GM19328 (cell line): Measurements from ENCODE around the gene CELF1.
"Not testable (repeated sequence)": the region's sequence is repeated elsewhere in the genome, so short reads cannot be mapped to it uniquely, and the experiment has no call there.

Experiments
- ATAC-seq: cut with Tn5 transposase; IDR thresholded peaks from one replicate; pipeline ENCODE4 v1.9.1; 2021; ENCODE audit warnings: mild to moderate bottlenecking, moderate library complexity; ENCODE audit not compliant: unreplicated experiment

The CELF1 gene

DNA sequence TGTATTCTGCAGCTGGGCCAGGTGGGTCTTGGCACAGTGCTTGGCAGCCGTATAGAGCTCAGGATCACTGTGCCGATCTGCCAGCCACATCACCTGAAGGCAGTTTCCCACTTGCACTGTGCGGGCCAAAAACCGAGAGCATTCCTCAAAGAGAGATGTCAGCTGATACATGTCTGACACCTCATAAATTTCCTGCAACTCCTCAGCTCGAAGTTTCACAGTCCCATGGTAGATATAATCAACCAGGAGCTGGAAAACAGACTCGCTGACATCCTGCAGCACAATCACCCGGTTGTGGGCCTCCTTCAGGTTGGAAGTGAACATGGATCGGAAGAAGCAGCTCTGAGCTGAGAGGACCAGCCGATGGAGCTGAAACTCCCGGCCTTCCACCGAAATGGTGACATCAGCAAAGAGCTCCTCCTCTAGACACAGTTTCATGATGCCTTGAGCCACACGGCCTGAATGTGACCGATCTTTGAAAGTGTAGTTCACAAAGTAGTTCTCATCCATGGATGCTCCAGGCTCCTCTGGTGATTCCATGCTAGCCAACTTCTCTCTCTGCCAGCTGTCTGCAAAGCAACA lies 24.6 kb upstream of the CELF1 start:
- no peak for ATAC-seq

DNA sequence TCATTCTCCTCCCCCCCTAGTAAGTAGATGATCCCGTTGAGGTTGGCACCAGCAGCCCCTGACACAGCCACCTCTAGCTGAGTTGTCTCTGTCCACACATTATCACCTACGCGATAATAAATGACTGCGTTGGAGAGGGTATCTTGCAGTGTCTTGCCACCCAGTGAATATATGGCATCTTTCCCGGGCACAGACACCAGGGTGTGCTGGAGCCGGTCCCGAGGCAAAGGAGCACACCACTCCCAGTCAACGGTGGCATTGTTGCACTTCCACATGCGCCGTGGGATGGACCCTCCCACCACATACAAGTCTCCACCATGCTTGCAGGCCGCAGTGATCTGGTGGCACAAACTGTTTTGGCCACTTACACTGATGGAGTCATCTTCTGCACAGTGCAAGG lies 20.4 kb upstream of the CELF1 start:
- no peak for ATAC-seq

DNA sequence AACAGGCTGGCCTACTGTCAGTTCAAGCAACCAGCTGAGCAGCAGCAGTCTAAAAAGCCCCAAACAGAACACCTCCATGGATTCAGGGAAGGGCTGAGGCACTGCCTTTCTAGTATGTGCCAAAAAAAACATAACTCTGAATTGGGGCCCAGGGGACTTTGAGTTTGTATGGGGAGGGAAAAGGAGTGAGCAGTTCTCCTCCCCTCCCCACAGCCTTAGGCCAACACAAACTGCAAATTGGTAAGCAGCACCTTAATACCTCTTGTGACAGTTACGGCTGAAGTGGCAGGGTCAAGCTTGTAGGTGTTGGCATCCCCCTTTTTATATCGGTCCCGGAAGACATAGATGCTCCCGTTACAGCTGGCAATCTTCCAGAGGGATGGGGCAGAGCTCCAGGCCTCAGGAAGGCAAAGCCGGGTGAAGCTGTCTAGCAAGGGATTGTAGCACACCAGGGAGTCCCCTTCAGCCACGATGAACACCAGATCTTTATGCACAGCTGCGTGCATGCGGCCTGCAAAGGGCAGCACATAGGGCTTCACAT lies 19.9 kb upstream of the CELF1 start:
- ATAC-seq: no peak

DNA sequence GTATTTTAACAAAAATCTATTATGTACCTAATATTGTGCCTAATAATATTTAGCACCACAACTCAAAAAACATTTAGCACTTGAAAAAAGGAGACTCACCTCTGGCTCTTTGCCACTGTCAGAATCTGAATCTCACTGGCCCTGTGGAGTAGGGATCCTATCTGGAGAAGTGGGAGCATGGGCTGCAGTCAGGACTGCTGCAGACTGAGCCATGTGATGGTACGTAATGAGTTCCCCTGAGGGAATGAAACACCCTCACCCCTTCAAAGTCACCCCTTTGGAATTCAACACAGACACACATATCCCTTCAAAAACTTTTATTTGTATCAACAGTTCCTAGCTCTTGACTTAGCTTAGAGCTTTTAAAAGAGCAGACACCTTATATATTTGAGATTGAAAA lies 19.0 kb upstream of the CELF1 start:
- ATAC-seq: no peak

DNA sequence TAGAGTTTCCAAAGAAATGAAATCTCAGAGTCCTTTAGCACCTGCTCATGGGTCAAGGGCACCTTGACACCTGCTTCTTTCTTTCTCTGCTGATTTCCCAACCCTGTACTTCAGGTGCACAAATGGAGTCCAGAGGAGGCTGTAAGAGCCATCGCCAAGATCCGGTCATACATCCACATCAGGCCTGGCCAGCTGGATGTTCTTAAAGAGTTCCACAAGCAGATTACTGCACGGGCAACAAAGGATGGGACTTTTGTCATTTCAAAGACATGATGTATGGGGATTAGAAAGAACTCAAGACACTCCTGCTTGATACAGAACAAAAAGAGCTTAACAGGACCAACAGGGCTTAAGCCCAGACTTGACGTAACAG lies 18.4 kb upstream of the CELF1 start:
- ATAC-seq: no peak

DNA sequence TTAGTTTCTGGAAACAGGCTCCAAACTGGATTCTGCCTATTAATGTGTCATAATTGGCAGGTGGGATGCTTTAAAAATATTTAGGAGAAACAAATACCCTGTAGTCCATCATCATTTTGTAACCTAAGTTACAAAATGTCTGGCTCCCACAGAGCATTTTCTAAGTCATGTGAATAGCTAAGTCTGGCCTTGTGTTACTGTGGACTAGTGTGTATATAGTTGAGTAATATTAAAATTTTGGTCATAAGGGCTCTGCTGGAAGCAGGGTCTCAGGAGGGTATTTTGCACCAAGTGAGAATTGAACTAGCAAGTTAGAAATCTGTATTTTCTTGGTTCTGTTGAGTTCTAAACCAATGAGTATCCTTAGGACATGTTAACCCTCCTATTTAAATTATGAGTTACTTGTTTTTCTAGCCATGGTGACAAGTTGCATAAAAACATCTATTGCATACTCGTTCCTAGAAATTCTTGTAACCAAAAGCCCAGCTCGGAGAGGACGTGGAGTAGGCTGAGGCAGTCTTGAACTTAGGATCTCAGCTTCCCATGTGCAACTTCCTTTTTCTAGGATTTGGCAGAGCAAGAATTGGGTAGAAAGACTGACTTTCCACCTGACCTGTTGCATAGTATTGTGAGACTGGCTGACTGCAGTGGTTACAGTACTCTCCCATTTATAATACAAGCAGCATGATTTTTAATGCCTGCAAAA lies 17.9 kb upstream of the CELF1 start:
- ATAC-seq: no peak

DNA sequence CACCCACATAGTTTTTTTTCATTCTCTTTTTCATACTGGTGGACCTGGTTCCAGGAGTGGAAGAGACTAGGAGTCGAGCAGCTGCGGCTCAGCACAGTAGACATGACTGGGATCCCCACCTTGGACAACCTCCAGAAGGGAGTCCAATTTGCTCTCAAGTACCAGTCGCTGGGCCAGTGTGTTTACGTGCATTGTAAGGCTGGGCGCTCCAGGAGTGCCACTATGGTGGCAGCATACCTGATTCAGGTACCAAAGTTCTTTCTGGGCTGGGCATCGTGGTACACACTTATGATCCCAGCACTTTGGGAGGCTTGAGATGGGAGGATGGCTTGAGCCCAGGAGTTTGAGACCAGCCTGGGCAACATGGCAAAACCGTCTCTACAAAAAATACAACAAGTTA lies 16.7 kb upstream of the CELF1 start:
- no peak for ATAC-seq

DNA sequence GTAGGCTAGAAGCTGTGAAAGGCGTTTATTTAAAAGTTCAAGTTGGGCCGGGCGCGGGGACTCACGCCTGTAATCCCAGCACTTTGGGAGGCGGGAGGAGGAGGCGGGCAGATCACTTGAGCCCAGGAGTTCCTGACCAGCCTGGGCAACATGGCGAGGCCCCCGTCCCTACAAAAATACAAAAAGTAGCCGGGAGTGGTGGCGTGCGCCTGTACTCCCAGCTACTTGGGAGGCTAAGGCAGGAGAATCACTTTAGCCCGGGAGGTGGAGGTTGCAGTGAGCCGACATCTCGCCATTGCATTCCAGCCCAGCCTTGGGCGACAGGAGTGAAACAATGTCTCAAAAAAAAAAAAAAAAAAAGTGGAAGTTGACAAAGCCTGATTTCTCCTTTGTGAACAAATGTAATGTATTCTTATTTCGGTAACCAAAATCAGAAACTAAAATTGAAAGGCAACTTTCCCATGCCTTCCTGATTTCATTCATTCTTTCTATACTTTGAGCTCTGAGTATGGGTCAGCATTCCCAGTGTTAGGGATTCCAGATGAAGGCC lies 13.3 kb upstream of the CELF1 start:
- ATAC-seq: no peak

DNA sequence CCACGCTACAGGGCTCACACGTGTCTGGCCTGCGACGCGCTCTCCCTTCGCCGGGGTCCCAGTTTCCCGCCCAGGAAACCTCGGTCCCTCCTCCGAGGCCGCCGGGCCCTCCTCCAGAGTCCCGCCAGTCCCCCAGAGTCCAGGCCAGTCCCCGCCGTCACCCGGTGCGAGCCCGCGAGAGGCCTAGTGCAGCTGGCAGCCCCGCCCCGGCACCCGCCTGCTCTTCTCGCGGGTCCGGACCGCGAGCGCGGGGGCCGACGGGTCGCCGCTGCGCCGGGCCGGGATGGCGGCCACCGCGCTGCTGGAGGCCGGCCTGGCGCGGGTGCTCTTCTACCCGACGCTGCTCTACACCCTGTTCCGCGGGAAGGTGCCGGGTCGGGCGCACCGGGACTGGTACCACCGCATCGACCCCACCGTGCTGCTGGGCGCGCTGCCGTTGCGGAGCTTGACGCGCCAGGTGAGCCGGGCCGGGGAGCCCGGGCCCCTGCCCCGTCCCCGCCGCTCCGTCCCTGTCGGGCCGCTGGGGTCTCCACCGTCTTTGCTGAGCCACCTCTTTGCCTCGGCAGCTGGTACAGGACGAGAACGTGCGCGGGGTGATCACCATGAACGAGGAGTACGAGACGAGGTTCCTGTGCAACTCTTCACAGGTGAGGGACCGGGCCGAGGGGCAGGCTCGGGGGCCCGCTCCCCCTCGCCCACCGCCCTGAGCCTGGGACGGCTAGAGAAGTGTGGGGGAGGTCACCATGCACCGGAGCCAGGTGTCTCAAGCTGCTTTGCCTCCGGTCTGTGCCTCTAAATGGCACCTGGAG lies 12.6 kb upstream of the CELF1 start, which contains the start of gene PTPMT1:
Gene PTPMT1 (plus strand): TSS at position 260 of the 809 bp plus-strand sequence. CDS start 24 bp downstream, at position 284.
- peak; percentile 77 for ATAC-seq

DNA sequence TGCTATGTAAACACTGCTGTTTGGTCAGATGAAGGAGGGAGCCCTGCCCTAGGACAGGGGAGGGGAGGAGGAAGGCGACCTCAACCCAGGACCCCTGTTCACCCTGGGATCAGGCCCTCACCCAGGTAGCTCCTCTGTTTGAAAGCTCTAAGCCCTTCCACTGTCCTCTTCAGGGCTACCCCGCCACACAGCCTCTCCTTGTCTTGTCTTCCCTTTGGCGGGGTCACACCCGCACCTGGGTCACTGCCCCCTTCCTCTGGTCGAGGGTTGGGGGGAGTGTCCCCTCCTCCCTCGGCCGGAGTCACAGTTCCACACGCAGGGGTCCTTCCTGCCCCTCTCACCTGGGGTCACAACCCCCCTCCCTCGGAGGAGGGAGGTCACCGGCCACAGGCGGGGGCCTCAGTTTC lies 12.0 kb upstream of the CELF1 start:
- ATAC-seq: peak; percentile 8

DNA sequence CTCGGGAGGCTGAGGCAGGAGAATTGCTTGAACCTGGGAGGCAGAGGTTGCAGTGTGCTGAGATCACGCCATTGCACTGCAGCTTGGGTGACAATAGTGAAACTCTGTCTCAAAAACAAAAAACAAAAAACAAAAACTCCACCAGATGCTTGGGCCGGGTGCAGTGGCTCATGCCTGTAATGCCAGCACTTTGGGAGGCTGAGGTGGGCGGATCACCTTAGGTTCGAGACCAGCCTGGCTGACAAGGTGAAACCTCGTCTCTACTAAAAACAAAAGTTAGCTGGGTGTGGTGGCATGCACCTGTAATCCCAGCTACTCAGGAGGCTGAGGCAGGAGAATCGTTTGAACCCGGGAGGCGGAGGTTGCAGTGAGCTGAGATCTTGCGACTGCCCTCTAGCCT lies 11.4 kb upstream of the CELF1 start:
- ATAC-seq: not testable (repeated sequence)

DNA sequence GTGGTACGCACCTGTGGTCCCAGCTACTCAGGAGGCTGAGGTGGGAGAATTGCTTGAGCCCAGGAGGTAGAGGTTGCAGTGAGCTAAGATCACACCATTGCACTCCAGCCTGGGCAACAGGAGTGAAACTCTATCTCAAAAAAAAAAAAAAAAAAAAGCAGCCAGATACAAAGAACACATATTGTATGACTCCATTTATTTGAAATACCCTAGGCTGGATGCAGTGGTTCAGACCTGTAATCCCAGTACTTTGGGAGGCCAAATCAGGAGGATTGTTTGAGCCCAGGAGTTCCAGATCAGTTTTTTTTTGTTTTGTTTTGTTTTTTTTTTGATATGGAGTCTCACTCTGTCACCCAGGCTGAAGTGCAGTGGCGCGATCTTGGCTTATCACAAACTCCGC lies 9.5 kb upstream of the CELF1 start:
- ATAC-seq: not testable (repeated sequence)

DNA sequence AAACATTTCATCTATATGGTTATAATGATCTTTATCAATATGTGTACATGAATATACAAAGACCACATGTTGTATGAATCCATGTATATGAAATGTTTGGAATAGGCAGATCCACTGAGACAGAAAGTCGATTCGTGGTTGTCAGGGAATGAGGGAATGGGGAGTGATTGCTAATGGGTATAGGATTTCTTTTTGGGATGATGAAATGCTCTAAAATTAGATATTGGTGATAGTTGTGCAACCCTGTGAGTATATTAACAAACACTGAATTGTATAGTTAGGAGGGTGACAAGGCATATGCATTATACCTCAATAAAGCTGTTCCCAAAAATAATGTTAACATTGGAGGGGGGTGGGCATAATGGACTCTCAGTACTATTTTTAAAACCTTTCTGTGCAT lies 7.5 kb upstream of the CELF1 start:
- ATAC-seq: no peak

DNA sequence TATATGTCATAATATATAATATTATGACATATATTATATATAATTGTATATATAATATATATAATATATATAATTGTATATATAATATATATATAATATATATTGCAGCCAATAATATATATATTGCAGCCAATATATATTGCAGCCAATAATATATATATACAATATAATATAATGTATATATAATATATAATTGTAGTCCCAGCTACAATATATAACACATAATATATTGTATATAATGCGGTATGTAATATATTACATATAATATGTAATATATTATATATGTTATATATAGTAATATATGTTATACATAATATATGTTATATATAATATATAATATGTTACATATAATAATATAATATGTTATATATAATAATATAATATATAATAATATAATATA lies 5.8 kb upstream of the CELF1 start:
- ATAC-seq: no peak

DNA sequence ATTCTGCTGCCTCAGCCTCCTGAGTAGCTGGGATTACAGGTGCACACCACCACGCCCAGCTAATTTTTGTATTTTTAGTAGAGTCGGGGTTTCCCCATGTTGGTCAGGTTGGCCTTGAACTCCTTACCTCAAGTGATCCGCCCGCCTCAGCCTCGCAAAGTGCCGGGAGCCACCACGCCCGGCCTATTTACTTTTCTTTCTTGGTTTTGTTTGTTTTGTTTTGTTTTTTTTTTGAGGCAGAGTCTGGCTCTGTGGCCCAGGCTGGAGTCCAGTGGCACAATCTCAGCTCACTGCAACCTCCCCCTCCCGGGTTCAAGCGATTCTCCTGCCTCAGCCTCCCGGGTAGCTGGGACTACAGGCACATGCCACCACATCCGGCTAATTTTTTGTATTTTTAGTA lies 4.1 kb upstream of the CELF1 start:
- not testable (repeated sequence) for ATAC-seq

DNA sequence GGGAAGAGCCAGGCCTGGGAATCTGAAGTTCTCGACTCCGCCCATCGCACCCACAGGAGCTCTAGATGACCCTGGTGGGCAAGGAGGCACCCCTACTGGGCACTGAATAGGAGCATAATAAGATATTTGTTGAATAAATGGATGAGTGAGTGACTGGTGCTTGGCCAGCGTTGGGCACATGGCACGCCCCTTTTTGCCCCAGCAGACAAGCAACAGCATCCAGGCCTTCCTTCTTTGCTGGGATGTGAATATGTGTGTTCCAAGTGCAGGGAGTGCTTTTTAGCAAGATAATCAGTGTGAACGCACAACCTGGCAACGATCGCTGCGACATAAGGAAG lies 443 bp upstream of the CELF1 start:
- peak; percentile 21 for ATAC-seq

DNA sequence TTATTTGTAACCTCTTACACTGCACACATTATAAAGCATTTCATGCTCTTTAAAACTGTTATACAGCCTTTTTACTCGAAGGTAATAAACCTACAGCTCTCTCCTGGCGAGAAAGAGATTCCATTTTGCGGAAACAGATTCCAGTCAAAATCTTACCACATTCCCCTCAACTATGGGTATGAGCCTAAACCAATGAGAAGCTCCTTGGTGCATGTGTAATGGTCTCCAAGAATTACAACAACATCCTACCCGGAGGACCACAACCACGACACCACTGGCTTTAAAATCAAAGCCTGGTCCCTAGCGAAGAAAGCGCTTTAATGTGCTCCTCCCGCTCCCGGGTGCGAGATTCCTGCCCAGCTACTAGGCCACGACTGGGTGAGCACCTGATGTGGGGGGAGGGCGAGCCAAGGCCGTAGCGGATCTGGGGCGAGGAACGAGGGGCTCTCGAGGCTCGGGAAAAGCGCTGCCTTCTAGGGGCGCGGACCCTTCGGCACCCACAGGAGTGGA lies 821 bp downstream of the CELF1 start:
- ATAC-seq: peak; percentile 2

DNA sequence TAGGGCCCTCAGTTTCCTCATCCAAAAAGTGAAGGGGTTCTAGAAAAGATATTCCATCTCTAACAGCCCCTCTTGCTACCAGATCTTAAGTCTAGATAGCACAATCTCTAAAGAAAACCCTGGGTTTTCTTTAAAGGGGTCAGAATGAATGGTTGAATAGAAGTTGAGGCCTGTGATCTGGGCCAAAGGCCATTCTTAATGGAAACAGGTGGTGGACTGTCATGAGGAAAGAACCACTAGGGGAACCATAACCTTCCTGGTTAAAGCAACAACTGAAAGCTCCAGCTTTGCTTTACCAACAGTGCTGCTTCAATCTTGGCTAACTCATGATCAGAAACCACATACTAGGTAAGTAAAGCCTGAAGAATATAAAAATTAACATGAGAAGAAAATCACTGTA lies 1.8 kb downstream of the CELF1 start:
- no peak for ATAC-seq

DNA sequence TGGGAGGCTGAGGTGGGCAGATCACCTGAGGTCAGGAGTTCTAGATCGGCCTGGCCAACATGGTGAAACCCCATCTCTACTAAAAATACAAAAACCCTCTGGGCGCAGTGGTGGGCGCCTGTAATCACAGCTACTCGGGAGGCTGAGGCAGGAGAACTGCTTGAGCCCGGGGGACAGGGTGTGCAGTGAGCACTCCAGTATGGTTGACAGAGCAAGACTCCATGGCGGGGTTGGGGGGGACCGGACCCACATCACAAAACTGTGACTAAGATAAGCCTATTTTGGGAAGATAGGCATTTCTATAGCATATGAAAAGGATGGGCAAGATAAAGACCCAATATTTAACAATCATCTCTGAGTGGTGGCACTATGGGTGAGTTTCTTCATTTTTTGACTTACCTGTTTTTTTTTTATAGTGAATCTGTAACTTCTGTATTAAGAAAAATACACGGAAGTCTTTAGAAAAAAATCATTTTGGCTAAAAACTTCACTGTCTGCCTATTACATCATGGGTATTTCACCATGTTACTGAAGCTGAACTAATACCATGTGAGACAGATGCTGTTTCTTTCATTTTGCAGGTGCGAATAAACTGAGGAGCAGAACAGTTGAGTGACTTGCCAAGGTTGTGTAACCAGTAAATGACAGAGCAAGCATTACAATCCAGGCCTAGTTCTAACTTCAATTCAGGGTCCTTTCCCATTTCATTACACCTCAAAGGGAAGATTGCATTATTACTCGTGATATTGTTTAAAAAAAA lies 2.5 kb downstream of the CELF1 start:
- ATAC-seq: no peak

DNA sequence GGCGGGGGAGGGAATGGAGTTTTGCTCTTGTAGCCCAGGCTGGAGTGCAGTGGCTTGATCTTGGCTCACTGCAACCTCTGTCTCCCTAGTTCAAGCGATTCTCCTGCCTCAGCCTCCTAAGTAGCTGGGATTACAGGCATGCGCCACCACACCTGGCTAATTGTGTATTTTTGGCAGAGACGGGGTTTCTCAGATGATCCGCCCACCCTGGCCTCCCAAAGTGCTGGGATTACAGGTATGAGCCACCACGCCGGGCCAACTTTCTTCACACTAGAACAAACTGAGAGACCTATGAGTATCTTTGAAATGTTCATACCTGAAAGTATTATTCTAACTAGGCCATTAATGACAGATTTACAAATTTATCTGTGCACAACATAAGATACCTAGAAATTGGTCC lies 6.7 kb downstream of the CELF1 start:
- ATAC-seq: not testable (repeated sequence)

DNA sequence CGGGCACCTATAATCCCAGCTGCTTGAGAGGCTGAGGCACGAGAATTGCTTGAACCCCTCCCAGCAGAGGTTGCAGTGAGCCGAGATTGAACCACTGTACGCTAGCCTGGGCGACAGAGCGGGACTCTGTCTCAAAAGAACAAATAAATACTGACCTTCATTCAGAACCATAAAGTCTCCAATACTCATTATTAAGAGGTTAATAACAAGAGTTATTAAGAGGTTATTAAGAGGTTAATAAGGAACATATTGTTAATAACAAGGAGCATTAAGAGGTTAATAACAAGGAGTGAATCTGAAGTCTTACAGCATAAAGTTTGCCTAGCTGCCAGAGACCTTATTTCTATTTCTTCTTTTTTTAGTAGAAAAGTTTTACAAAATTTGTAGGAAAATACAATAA lies 7.6 kb downstream of the CELF1 start:
- no peak for ATAC-seq
